Neural crest cell (in vitro differentiated cells): ENCODE measurements around the gene TEX2. TPM values are rescaled to one million over a fixed set of nuclear protein-coding genes. Genes with fewer than 3 reads are reported as not detected.

Source experiments
- DNase-seq: peaks from one replicate; pipeline ENCODE4 v3.0.0; 2021; ENCODE audit warnings: low read depth, mixed read lengths, low spot score
- H3K27ac Mint-ChIP-seq: one replicate; pipeline ENCODE4 v1.8.0; 2021; ENCODE audit warnings: mild to moderate bottlenecking, mixed read lengths; ENCODE audit not compliant: unreplicated experiment
- H3K27me3 Mint-ChIP-seq: 2 replicates; pipeline ENCODE4 v1.8.0; 2021; ENCODE audit warnings: low read depth, mild to moderate bottlenecking, mixed read lengths
- H3K36me3 Mint-ChIP-seq: 2 replicates; pipeline ENCODE4 v1.8.0; 2021; ENCODE audit warnings: low read depth, mild to moderate bottlenecking, mixed read lengths
- H3K4me1 Mint-ChIP-seq: 2 replicates; pipeline ENCODE4 v1.8.0; 2021; ENCODE audit warnings: mixed read lengths
- H3K4me3 Mint-ChIP-seq: one replicate; pipeline ENCODE4 v1.8.0; 2021; ENCODE audit warnings: mild to moderate bottlenecking, mixed read lengths
- H3K9me3 Mint-ChIP-seq: 2 replicates; pipeline ENCODE4 v1.8.0; 2021; ENCODE audit warnings: mixed read lengths
- total RNA-seq: library from RNA; stranded (reverse); gene quantifications from 2 replicates; pipeline ENCODE4 v1.2.1, GENCODE V29; 2021
- TF ChIP-seq, protein P1 (sequence below): fragments of 200-600 bp; sonication (generic); conservative IDR thresholded peaks from 2 replicates; pipeline ENCODE4 v1.5.0; 2021; ENCODE audit warnings: antibody characterized with exemption, mild to moderate bottlenecking

Gene TEX2
- total RNA-seq, 1 donor from 2014 or later: 19.2 TPM

GRCh38 chr17:64099543-64099942 lies 163.5 kb downstream of the TEX2 start:
- Mint-ChIP-seq H3K4me3 (no peak overlapping the region), H3K36me3 (peaks cover 10% of the 10 kb centered on the region), H3K27me3 (no peaks in the 10 kb centered on the region), H3K4me1 (no peaks in the 10 kb centered on the region), H3K27ac (no peak overlapping the region), H3K9me3 (no peaks in the 10 kb centered on the region)
- DNase-seq: no peak
- TF ChIP-seq, protein P1, sequence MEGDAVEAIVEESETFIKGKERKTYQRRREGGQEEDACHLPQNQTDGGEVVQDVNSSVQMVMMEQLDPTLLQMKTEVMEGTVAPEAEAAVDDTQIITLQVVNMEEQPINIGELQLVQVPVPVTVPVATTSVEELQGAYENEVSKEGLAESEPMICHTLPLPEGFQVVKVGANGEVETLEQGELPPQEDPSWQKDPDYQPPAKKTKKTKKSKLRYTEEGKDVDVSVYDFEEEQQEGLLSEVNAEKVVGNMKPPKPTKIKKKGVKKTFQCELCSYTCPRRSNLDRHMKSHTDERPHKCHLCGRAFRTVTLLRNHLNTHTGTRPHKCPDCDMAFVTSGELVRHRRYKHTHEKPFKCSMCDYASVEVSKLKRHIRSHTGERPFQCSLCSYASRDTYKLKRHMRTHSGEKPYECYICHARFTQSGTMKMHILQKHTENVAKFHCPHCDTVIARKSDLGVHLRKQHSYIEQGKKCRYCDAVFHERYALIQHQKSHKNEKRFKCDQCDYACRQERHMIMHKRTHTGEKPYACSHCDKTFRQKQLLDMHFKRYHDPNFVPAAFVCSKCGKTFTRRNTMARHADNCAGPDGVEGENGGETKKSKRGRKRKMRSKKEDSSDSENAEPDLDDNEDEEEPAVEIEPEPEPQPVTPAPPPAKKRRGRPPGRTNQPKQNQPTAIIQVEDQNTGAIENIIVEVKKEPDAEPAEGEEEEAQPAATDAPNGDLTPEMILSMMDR: no peak

Other genes with a start within 250 kb of the TEX2 start
- not detected in 2 replicates for gene ICAM2, start 242.6 kb downstream of the TEX2 start, total RNA-seq
- 8.5 and 11.1 TPM in 2 replicates for gene ERN1, start 133.1 kb downstream of the TEX2 start, total RNA-seq
- gene PECAM1, start 127.6 kb upstream of the TEX2 start, total RNA-seq: 0.48 and 0.68 TPM in 2 replicates
- gene MILR1, start 185.9 kb upstream of the TEX2 start, total RNA-seq: not detected in 2 replicates
- 27.6 and 28.6 TPM in 2 replicates for gene POLG2, start 233.8 kb upstream of the TEX2 start, total RNA-seq
- gene DDX5, start 243.0 kb upstream of the TEX2 start, total RNA-seq: 905 and 941 TPM in 2 replicates
- 64.1 and 64.7 TPM in 2 replicates for gene CEP95, start 243.7 kb upstream of the TEX2 start, total RNA-seq